GM04503 (cell line): ENCODE measurements around the gene GBX2.

Experiments
- DNase-seq: peaks from one replicate; pipeline ENCODE4 v3.0.0-alpha.2; 2012; ENCODE audit warnings: low read depth

Gene GBX2

GRCh38 chr2:236180831-236181453, 12.8 kb upstream of the GBX2 start:
- no peak for DNase-seq

DNA sequence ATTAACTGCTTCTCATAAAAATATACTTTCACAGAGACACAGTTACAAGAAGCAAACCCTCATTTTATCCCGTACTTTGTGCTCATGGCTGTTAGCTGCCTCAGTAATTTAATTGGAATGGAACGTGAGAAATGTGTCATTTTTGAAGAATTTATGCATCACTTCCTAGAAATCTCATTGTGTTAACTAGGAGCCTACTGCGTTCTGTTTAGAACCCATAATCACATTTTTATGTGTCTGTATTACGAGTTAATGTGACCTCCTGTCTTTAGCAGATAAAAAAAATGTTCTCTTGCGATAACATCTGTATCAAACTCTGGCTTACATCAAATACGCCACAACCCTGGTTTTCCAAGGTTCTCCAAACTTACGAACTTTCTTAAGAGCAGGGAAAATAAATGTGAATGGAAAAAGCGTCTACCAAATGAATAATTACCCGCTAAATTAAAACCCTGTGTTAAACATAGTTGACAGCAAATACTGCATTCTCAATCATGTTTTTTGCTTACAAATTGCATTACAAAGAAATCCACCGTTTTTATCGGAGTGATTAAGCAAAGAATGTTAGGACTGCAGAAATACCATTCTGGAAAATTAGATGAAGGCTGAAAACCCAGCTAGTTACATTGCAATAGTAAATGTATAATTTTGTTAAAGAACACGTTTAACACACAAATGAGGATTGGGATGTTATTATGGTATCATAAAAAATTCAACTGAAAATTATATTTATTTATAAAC, 12.1 kb upstream of the GBX2 start:
- DNase-seq = peak; percentile 28

- DNase-seq = no peak
Measured at GRCh38 chr2:236179236-236180075, 11.3 kb upstream of the GBX2 start.

DNA sequence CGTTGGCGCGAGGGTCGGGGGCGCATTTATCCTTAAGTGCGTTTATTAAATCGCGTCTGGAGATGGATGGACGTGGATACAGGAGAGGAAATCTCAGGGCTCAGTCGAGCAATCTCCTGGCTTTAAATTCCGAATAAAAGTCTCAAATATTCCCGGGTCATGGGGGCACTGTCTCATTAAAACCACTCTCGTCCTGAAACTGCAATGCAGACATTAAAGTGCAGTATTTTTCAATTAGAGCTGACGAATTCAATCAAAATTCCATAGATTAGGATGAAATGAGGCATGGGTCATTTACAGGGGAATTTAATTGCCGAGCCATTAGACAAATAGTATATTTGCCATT, 10.7 kb upstream of the GBX2 start:
- DNase-seq = no peak

DNA sequence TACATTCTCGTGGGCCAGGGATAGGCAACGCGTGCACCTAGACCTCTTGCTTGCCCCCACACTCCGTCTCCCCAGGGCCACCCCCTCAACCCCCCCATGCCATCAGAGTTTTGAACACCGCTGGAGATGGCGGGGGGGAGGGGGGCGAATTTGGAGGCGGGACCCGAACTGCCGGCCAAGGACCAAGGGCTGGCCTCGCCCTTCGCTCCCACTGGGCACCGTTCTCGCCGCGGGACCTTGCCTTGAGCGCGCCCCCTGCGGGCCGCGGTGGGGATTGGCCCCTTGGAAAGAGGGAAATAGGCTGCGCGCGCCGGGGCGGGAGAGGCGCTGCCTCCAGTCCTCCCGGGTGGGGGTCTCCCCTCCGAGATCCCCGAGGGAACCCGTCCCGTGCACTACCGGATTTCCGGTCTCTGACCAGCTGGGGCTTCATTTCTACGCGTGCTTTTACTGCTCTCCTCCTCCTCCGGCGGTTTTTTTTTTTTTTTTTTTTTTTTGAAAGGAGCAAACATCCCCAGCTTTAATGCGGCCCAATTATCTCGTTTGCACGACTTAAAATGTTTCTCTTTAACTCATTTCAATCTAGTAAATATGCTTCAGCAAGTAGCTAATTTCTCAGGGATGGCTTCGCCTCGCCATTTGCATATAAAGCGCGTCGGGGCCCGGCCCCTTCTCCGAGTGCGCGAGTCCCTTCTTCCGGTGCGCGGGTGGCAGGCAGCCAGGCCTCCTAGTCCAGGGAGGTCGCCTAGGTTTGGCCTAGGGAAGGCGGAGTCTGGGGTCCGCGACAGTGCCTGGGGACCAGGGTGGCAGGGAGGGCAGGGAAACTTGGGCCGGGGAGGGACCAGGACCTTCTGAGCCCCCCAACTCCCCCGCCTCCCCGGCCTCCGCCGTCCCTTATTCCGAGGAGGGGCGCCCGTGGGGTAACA, 10.0 kb upstream of the GBX2 start:
- DNase-seq = no peak

GRCh38 chr2:236177604-236177966, 9.4 kb upstream of the GBX2 start:
- DNase-seq = no peak

DNA sequence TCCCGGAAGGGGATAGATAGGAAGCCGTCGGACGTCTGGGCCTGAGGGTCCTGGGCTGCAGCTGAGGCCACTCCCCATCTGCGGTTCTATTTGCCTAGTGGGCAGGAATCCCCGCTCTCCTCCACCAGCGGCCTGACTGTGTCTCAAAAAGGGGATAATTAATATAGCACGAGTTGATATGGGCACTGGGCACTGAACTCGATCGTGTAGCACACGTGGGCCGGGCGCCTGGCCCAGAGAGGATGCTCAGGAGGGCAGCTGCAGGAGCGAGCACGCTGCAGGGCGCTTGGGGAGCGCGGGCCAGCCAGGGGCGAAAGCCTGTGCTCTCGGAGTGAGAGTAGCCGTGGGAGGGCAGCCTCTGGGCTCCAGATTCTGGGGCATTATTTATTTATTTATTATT, 8.8 kb upstream of the GBX2 start:
- DNase-seq = no peak

DNA sequence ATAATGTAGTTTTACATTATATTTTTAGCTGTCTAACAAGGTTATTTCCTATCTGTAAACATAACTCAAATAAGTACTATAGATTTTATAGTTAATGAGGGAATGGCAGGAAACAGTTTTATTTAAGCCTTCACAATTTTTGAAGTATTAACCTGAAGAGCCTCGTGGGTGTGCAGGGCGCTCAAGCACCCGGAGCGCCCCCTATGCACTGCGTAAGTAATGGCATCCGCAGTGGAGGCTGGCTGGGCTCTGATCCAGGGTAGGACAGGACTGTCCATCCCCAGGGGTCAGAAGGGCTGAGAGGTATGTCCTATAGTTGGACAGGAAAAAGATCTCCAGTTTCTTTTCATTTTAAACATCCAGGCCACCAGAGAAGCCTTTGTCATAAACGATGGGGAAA, 8.2 kb upstream of the GBX2 start:
- DNase-seq = no peak

DNA sequence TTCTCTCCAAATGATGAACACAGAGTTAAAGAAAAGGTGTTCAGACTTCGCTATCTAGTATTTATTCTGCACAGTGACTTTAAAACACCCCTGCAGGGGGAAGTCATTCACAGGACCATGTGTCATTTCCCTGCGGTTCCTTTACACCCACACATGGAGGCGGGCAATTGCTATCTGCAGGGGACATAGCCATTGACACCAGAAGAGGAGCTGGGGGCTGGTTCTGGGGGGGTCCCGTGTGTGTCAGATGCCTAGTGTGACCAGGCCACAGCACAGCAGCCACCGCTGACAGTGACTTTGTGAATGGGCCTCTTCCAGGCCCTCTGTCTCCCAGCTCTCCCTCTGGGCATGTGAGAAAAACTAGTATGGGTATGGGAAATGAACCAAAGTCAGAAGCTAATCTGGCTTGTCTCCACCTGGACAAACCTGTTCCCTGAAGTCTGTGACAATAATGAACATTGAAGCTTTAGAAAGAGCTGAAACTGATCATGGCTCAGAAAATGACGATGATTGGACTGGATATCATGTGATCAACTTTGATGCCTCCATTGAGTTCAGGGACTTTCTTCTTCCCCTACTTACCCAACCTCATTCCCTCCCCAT, 7.5 kb upstream of the GBX2 start:
- no peak for DNase-seq

GRCh38 chr2:236173729-236174607, 5.8 kb upstream of the GBX2 start:
- DNase-seq = no peak

GRCh38 chr2:236173036-236173728, 5.0 kb upstream of the GBX2 start:
- no peak for DNase-seq

DNA sequence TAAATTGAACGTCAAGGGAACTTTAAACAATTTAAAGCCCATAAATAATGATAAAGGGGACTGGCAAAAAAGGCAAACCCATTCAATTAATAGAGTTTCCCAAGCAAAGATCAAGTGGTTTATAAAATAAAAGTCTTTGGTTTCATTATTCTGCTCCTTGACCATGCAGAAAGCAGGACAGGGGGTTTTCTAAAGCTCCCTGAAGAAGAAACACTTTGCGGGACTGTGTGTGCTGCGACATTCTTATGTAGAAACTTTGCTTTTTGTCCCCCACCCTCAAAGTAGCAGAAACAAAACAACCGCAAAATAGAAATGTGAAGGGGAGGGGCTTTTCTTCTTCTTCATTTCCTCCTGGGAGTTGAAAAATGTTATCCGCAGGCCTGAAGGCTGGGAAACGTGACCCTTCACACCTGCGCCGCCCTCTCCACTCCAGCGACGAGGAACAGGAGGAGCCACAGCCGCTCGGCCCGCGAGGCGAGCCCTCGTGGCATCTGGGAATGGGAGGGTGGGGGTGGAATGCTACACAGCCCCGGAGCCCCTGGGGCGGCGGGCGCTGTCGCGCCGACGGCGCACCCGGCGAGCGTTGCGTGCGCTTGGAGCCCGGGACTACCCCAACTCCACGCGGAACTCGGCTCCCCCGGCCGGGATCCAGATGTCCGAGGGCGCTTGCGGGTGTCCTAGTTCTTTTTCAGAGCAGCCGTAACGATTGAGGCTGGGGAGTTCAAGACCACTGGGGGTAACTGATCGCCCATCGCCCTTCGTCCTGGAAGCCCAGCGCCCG, 4.3 kb upstream of the GBX2 start:
- no peak for DNase-seq

DNA sequence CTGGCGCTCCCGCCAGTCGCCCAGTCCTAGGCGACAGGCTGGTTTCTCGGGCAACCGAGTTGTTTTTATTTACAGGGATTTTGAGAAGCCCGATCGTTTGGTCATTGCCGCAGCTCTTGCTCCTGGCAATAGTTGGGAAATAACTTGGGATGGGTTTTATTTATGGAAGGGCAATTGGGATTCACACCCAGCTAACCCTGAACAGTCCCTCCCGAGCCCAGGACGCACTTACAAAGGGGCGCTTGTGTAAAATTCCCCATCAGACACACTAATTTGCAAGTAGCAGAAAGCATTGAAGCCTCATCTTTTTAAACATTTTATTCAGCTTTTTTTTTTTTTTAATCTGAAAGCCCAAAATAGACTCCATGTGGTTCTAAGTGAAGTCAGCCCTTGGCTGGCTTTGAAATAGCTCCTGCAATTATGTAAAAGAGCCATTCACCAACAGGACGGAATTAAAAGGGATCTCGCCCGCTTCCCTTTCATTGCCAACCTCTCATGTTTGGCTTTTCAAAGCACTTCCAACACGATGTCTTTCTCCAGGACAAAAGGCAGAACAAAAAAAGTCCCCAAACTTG, 3.6 kb upstream of the GBX2 start:
- DNase-seq = no peak

GRCh38 chr2:236171181-236171679, 3.0 kb upstream of the GBX2 start:
- DNase-seq = no peak

DNA sequence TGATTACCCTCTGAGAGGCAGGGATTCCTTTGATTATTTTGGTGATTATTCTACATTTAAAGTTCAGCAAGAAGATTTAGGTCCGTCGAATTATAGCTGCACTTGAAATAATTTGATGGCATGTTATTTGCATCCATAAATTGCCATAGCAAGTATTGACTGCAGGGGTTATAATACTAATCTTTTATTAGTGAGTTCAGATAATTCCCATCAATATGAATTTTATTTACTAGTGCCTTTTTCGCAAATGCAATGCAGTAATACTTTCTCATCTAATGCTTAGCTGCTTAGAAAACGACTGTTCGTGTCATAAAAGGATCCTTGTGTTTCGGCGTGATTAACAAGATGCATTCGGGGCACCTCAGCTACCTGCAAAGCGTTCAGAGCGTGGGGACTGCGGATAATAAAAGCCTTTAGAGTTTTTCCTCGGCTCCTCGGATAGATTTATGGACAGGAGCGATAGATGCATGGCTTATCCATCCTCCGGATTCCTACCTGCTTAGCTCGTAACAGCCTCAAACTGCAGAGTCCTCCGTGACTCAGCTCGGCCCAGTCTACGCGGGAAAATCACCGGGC, 2.5 kb upstream of the GBX2 start:
- no peak for DNase-seq

GRCh38 chr2:236169741-236170589, 1.8 kb upstream of the GBX2 start:
- no peak for DNase-seq

DNA sequence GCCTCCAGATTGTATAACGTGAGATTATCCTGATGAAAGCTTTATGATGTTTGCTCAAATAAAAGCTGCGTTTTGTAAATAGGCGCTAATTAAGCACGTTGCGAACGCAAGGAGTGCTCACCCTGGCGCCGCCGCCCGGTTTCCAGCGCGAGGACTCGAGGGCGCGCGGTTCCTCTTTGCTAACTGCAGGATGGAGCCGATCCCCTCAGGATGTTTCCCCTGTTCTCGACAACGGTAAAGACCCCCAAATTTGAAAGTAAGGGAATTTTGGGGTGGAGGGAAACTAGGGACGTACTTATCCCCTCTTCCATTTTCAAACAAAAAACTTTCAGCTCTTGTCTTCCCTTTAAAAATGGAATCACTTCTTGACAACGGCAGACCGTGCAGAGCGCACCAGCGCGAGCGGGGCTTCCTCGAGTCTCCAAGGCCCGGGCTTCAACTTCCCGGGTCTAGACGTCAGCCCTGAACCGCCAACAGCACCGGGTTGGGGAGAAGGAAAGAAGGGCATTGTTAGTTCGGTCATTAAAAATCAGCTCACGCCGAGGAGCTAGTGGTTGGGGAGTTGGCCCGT, 1.1 kb upstream of the GBX2 start:
- DNase-seq = no peak
